ENCODE data around the gene PIK3C3. TPM values are rescaled to one million over a fixed set of nuclear protein-coding genes. Genes with fewer than 3 reads are reported as not detected.

PIK3C3 gene
- total RNA-seq, 2 experiments from 2014 or later, result 37.5 to 51.7 TPM

DNA sequence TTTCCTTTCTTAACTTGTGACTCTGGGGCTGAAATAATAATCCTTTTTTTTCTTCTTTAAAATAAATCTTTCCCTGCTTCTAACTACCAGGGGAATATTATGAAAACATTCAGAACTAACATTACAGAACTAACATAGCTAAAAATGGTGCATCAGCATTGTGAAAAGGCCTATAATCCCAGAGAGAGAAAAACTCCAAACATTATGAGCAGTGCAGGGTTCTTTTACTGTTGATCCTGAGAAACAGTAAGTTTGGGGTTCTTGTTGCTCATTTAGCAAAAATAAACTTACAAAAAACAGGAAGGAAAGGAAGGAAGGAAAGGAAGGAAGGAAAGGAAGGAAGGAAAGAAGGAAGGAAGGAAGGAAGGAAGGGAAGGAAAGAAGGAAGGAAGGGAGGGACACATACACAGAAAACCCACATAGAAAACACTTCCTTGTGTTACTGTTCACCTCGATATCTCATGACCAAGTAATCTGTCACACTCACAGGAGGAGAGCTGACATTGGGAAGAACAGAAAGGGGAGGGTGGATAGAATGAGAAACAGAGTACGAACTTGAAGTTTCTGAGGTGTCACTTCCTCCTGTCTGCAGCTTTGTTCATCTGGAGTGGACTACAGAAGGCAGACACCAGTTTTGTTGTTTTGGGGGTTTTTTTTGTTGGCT is 18.4 kb upstream of the PIK3C3 start:
- POLR2A ChIA-PET, result no interaction called here
- Mint-ChIP-seq H3K9me3 (ENCODE audit: low read depth) (no peaks in the 10 kb centered on the region), H3K27me3 (peaks cover 14% of the 10 kb centered on the region), H3K4me3 (no peak overlapping the region), H3K4me1 (peaks cover 8% of the 10 kb centered on the region), H3K36me3 (ENCODE audit: low read depth) (no peaks in the 10 kb centered on the region), H3K27ac (peak overlapping the region; percentile 38)
- no peak for DNase-seq
- CTCF ChIA-PET, result interaction anchor here (0.8 kb wide), 1 partner anchor 154 kb away, joined by 5 read pairs; no protein-coding TSS in a partner anchor
- intact Hi-C loops (cut with DNase I, micrococcal nuclease), result no loop called here
- ATAC-seq, result no peak

GRCh38 chr18:41938445-41938844 is 16.6 kb upstream of the PIK3C3 start:
- no peaks in the 10 kb centered on the region for H3K36me3 Mint-ChIP-seq (ENCODE audit: low read depth)
- intact Hi-C loops (cut with DNase I, micrococcal nuclease), result no loop called here
- POLR2A ChIA-PET, result no interaction called here

GRCh38 chr18:41939326-41939725 is 15.7 kb upstream of the PIK3C3 start:
- H3K9me3 Mint-ChIP-seq (ENCODE audit: low read depth), result no peaks in the 10 kb centered on the region
- no peak overlapping the region for H3K27ac Mint-ChIP-seq
- peaks cover 18% of the 10 kb centered on the region for H3K27me3 Mint-ChIP-seq
- ATAC-seq (no peak), DNase-seq (no peak)
- H3K36me3 Mint-ChIP-seq (ENCODE audit: low read depth), result no peaks in the 10 kb centered on the region
- POLR2A ChIA-PET, result no interaction called here
- intact Hi-C loops (cut with DNase I, micrococcal nuclease), result no loop called here
- H3K4me1 Mint-ChIP-seq, result peaks cover 8% of the 10 kb centered on the region
- CTCF ChIA-PET, result no interaction called here
- H3K4me3 Mint-ChIP-seq, result no peak overlapping the region

More at GRCh38 chr18:41938445-41938844, 16.6 kb upstream of the PIK3C3 start:
- Mint-ChIP-seq H3K27me3 (peaks cover 17% of the 10 kb centered on the region), H3K27ac (no peak overlapping the region), H3K4me3 (no peak overlapping the region), H3K9me3 (ENCODE audit: low read depth) (no peaks in the 10 kb centered on the region), H3K4me1 (peaks cover 8% of the 10 kb centered on the region)
- ATAC-seq, result peak; percentile 65
- CTCF ChIA-PET, result no interaction called here
- DNase-seq, result no peak

- no peak for ATAC-seq
- POLR2A ChIA-PET, result no interaction called here
- peaks cover 8% of the 10 kb centered on the region for H3K4me1 Mint-ChIP-seq
These were observed 14.4 kb upstream of the PIK3C3 start for GRCh38 chr18:41940506-41941215.

DNA sequence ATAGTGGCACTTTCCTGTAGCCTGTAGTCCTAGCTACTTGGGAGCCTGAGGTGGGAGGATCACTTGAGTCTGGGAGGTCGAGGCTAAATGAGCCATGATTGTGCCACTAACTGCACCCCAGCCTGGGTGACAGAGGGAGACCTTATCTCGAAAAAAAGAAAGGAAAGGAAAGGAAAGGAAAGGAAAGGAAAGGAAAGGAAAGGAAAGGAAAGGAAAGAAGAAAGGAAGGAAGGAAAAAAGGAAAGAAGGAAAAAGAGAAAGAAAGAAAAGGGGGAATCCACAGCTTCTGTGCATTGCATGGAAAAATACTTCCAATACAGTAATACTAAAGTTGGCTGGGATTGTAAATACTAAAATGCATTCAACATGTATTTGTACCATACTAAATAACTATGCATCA is 12.8 kb upstream of the PIK3C3 start:
- Mint-ChIP-seq H3K27me3 (peaks cover 29% of the 10 kb centered on the region), H3K9me3 (ENCODE audit: low read depth) (no peaks in the 10 kb centered on the region), H3K4me3 (no peak overlapping the region), H3K4me1 (peaks cover 8% of the 10 kb centered on the region), H3K27ac (no peak overlapping the region), H3K36me3 (ENCODE audit: low read depth) (no peaks in the 10 kb centered on the region)
- intact Hi-C loops (cut with DNase I, micrococcal nuclease), result no loop called here
- POLR2A ChIA-PET, result no interaction called here
- ATAC-seq, result no peak
- DNase-seq, result no peak
- CTCF ChIA-PET, result no interaction called here

More at GRCh38 chr18:41940506-41941215, 14.4 kb upstream of the PIK3C3 start:
- Mint-ChIP-seq H3K9me3 (ENCODE audit: low read depth) (no peaks in the 10 kb centered on the region), H3K27me3 (peaks cover 22% of the 10 kb centered on the region), H3K27ac (no peak overlapping the region), H3K4me3 (no peak overlapping the region), H3K36me3 (ENCODE audit: low read depth) (no peaks in the 10 kb centered on the region)
- DNase-seq, result no peak
- intact Hi-C loops (cut with DNase I, micrococcal nuclease), result no loop called here
- CTCF ChIA-PET, result no interaction called here

- ATAC-seq, result no peak
- Mint-ChIP-seq H3K4me1 (peaks cover 13% of the 10 kb centered on the region), H3K9me3 (ENCODE audit: low read depth) (no peaks in the 10 kb centered on the region), H3K4me3 (no peak overlapping the region), H3K27ac (no peak overlapping the region), H3K36me3 (ENCODE audit: low read depth) (no peaks in the 10 kb centered on the region), H3K27me3 (peaks cover 22% of the 10 kb centered on the region)
- intact Hi-C loops (cut with DNase I, micrococcal nuclease), result no loop called here
- no peak for DNase-seq
- ChIA-PET CTCF (no interaction called here), POLR2A (no interaction called here)
These were observed 6.4 kb upstream of the PIK3C3 start for GRCh38 chr18:41948544-41949110.

DNA sequence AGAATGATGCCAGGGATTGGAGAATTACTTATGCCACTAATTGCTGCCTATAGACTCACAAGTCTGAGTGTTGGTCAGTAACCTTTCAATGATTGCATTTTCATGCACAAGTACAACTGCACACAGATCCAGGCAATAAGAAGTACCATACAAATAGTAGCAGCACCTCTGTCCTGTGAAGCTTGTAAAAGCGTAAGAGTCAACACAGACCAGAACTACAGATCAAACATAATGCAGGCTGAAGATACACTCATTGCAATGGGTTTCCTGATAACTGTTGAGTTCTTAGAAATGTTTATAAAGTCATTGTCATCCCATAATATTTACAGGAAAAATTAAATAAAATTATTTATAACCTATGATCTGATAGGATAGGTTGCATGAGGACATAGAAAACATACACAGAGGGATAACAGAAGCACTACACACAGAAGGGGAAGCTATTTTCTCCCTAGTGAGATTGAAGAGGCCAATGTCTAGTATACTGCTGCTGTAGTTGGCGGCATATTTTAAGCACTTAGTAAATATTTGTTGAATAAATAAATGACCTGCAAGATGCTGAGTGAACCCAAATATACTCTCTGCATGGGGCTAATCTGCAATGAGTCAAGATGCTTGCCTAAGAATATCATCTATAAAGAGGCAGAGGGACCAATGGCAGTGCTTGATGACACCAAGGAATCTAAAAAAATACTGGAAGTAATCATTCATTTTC is 5.7 kb upstream of the PIK3C3 start:
- CTCF ChIA-PET, result no interaction called here
- no peaks in the 10 kb centered on the region for H3K36me3 Mint-ChIP-seq (ENCODE audit: low read depth)

DNA sequence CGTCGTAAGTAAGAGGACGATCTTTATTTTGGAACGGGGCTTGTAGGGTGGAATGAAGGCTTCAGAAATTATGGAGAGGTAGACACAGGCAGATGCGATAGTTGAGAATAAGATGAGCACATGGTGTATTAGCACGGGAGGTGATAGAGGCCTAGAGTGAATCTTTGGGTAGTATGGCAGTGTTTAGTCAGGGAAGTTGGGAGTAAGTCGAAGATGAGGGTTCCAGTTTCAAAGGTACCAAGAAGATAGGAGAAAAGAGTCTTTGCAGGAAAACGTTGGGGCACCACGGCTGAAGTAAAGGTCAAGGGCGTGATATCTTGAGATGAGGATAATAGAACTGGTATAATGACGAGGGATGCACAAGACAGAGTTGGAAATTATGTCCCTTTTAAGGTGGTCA is 654 bp downstream of the PIK3C3 start:
- intact Hi-C loops (cut with DNase I, micrococcal nuclease), result loop anchor here (1.0 to 2.0 kb wide), 2 partner anchors 27 to 28 kb away; no protein-coding TSS in a partner anchor
- ChIA-PET POLR2A (no interaction called here), CTCF (interaction anchor here (0.7 to 1.7 kb wide), 6 partner anchors 16 to 72 kb away, joined by 3 to 6 read pairs (median 3); no protein-coding TSS in a partner anchor)
- DNase-seq (no peak), ATAC-seq (no peak)
- H3K36me3 Mint-ChIP-seq (ENCODE audit: low read depth), result peaks cover 32% of the 10 kb centered on the region
- peak overlapping the region; percentile 99 for H3K27ac Mint-ChIP-seq
- H3K4me3 Mint-ChIP-seq, result peak overlapping the region; percentile 98
- peaks cover 29% of the 10 kb centered on the region for H3K4me1 Mint-ChIP-seq
- no peaks in the 10 kb centered on the region for H3K9me3 Mint-ChIP-seq (ENCODE audit: low read depth)
- H3K27me3 Mint-ChIP-seq, result no peaks in the 10 kb centered on the region

More for the DNA sequence above, 5.7 kb upstream of the PIK3C3 start:
- ATAC-seq (no peak), DNase-seq (no peak)
- Mint-ChIP-seq H3K4me1 (peaks cover 13% of the 10 kb centered on the region), H3K9me3 (ENCODE audit: low read depth) (no peaks in the 10 kb centered on the region), H3K4me3 (no peak overlapping the region), H3K27ac (no peak overlapping the region), H3K27me3 (peaks cover 19% of the 10 kb centered on the region)
- intact Hi-C loops (cut with DNase I, micrococcal nuclease), result no loop called here
- POLR2A ChIA-PET, result no interaction called here

- H3K27me3 Mint-ChIP-seq, result no peaks in the 10 kb centered on the region
- H3K9me3 Mint-ChIP-seq (ENCODE audit: low read depth), result no peaks in the 10 kb centered on the region
- H3K4me3 Mint-ChIP-seq, result no peak overlapping the region
- intact Hi-C loops (cut with DNase I, micrococcal nuclease), result no loop called here
- H3K4me1 Mint-ChIP-seq, result peaks cover 38% of the 10 kb centered on the region
- H3K27ac Mint-ChIP-seq, result no peak overlapping the region
- ATAC-seq, result no peak
- ChIA-PET CTCF (no interaction called here), POLR2A (no interaction called here)
- H3K36me3 Mint-ChIP-seq (ENCODE audit: low read depth), result peaks cover 45% of the 10 kb centered on the region
- no peak for DNase-seq
These were observed 4.0 kb downstream of the PIK3C3 start for GRCh38 chr18:41959045-41959444.

DNA sequence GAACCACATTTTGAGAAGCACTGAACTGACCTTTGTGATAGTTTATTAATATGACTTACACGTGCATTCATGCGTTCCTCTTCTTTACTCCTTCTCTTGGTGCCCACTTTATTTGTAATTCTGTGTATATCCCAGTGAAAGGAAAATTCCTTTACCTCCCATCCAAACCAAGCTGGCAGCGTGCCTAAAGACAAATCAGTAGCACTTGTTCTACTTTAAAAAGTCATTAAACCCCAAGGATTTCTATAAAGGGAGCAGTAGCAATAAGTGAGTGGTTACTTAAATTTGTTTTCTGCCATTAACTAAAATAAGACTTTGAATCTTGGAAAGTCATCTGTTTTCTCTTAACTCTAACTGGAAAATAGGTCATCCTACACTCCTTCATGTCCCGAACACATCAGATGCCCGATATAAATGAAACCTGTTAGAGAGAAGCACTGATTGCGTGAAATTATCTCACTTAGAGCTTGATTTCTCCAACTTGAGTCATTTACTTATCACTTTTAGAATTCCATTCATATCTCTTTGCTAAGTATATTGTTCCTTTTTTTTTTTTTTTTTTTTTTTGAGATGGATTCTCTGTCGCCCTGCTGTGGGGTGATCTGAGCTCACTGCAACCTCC is 10.7 kb downstream of the PIK3C3 start:
- ChIA-PET CTCF (no interaction called here), POLR2A (interaction anchor here (0.6 kb wide), 1 partner anchor 108 kb away, joined by 5 read pairs; no protein-coding TSS in a partner anchor)
- H3K27me3 Mint-ChIP-seq, result no peaks in the 10 kb centered on the region
- no peaks in the 10 kb centered on the region for H3K9me3 Mint-ChIP-seq (ENCODE audit: low read depth)
- H3K27ac Mint-ChIP-seq, result no peak overlapping the region
- no peak overlapping the region for H3K4me3 Mint-ChIP-seq
- no peak for DNase-seq
- H3K36me3 Mint-ChIP-seq (ENCODE audit: low read depth), result peaks cover 45% of the 10 kb centered on the region
- intact Hi-C loops (cut with DNase I, micrococcal nuclease), result no loop called here
- peaks cover 38% of the 10 kb centered on the region for H3K4me1 Mint-ChIP-seq
- ATAC-seq, result no peak

- no peak for DNase-seq
- Mint-ChIP-seq H3K27me3 (no peaks in the 10 kb centered on the region), H3K4me1 (peaks cover 36% of the 10 kb centered on the region), H3K4me3 (no peak overlapping the region), H3K27ac (no peak overlapping the region), H3K9me3 (ENCODE audit: low read depth) (no peaks in the 10 kb centered on the region), H3K36me3 (ENCODE audit: low read depth) (peaks cover 43% of the 10 kb centered on the region)
- POLR2A ChIA-PET, result no interaction called here
- intact Hi-C loops (cut with DNase I, micrococcal nuclease), result no loop called here
- ATAC-seq, result no peak
- CTCF ChIA-PET, result interaction anchor here (0.6 kb wide), 1 partner anchor 79 kb away, joined by 3 read pairs; no protein-coding TSS in a partner anchor
These were observed 11.9 kb downstream of the PIK3C3 start for GRCh38 chr18:41966943-41967342.
